ENCODE results near the gene RNF133.

Gene RNF133, protein sequence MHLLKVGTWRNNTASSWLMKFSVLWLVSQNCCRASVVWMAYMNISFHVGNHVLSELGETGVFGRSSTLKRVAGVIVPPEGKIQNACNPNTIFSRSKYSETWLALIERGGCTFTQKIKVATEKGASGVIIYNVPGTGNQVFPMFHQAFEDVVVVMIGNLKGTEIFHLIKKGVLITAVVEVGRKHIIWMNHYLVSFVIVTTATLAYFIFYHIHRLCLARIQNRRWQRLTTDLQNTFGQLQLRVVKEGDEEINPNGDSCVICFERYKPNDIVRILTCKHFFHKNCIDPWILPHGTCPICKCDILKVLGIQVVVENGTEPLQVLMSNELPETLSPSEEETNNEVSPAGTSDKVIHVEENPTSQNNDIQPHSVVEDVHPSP

DNA sequence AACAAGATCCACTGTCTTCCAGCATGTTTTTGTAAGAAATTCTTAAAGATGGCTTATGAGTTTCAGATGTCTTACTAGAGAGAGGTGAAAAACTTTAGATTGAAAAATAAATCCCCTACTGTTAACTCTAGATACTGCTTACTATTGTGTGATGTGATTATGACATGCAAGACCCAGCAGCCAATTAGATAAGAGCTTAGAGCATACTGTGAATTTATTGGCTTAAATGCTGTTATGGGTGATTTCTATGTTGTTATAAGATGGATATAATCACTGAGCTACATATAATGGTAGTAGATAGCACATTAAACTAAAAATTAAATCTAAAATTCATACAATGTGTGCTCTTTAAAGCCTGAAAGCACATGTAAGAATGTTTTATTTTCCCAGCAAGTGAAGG, at the start of gene RNF133:
RNF133 (minus strand) TSS at position 101 of the 400 bp plus-strand sequence. CDS start 199 bp downstream, outside the sequence.
- DNase-seq (ENCODE audit: low read depth), result no peak

- DNase-seq (ENCODE audit: low read depth), result no peak
These were observed 49.3 kb upstream of the RNF133 start for GRCh38 chr7:122748195-122748594.

GRCh38 chr7:122746948-122747347, 48.0 kb upstream of the RNF133 start:
- DNase-seq (ENCODE audit: low read depth), result no peak

DNA sequence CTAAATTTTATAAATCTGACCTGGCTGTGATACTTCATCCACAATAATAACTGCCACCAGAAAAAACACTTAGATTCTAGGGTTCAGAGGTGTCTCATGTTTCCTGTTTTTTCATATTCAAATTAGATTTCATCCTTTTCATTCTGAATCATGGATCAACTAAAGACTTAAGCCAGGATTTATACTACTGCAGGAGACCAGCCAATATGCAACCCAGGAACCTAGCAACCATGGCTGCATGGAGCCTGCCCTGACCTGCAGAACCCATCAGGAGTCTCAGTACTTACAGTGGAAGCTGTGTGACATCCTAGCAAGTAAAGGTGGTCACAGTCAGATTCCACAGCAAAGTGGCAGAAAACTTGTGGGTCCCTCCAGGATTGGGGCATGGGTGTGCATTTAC, 44.3 kb upstream of the RNF133 start:
- no peak for DNase-seq (ENCODE audit: low read depth)

GRCh38 chr7:122738947-122739346, 40.0 kb upstream of the RNF133 start:
- DNase-seq (ENCODE audit: low read depth), result no peak

GRCh38 chr7:122736183-122736582, 37.3 kb upstream of the RNF133 start:
- no peak for DNase-seq (ENCODE audit: low read depth)

DNA sequence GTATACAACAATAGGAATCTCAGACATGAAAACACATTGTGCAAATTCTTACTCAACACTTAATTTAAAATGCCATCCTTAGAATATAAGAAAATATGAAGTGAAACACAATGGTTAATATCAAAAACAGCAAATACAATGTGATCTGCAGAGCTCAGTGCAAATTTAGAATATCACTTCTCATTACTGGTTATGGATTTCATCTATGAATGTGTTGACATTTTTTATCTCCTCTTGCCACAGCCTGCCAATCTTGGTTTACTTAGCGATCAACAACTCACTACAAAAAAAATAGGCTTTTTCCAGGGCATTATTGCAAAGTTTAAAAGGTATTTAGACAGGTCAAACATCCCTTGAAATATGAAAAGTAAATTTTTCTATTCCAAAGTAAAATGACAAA, 28.8 kb upstream of the RNF133 start:
- DNase-seq (ENCODE audit: low read depth), result no peak

GRCh38 chr7:122727354-122727753, 28.4 kb upstream of the RNF133 start:
- DNase-seq (ENCODE audit: low read depth), result no peak

GRCh38 chr7:122726881-122727280, 28.0 kb upstream of the RNF133 start:
- DNase-seq (ENCODE audit: low read depth), result no peak

GRCh38 chr7:122724366-122724765, 25.4 kb upstream of the RNF133 start:
- DNase-seq (ENCODE audit: low read depth), result no peak

GRCh38 chr7:122719010-122719578, 20.2 kb upstream of the RNF133 start:
- DNase-seq (ENCODE audit: low read depth), result no peak

DNA sequence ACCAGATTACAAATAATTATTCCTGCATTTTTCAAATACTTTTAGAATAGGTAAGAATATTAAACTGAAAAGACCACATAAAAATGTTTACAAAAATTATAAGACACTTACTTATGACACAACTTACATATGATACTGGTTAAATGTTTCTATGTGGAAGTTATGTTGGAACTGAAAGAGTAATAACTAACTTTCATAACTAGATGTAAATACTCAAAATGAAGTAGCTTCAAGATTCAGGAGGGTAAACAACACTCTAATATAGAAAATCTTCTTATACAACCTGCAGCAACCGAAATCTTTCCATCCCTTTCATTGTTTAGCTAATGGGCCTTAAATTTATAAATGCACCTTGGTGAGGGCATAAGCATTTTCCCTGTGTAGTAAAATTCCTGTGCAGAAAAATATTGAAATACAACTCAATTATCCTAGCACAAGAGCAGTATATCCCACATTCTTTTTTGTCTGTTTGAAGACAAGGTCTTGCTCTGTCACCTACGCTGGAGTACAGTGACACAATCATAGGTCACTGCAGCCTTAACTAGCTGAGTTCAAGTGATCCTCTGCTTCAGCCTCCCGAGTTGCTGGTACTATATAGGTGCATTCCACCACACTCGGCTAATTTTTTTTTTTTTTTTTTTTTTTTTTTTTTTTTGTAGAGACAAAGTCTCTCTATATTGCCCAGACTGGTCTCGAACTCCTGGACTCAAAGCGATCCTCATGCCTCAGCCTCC, 18.6 kb upstream of the RNF133 start:
- no peak for DNase-seq (ENCODE audit: low read depth)

DNA sequence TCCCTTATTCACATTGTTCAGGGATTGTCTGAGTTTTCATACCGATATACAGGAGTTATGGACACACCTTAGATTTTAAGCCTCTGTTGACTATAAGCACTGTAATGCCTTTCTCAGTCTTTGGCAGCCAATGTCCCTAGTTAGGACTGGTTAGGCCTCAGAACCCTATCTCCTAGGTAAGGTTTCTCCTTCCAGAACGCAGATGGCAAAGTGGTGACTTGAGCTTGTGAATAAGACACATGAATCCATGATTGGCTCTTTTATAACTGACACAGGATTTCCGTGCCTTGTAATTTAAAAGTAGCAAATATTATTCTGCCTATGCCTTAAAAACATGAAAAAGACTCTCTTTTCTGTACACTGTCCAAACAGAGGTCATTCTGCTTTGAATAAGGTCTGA, 16.3 kb upstream of the RNF133 start:
- DNase-seq (ENCODE audit: low read depth), result no peak

DNA sequence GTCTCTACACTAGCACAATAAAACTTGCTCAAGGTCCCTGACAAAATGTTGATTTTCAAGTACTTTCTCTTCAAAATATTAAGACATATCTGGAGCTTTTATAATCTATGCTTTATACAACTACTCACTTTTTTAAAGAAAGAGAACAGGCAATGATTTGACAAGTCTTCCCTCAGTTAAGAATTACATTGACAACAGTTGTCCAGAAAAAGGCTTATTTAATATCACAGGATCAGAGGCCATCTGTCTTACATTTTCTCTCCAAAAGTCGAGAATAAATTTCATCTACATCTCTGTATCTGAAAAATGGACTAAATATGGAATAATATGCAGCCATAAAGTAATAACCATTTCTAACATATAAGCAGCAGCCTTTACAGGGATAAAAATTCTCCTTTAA, 12.0 kb upstream of the RNF133 start:
- DNase-seq (ENCODE audit: low read depth), result no peak

DNA sequence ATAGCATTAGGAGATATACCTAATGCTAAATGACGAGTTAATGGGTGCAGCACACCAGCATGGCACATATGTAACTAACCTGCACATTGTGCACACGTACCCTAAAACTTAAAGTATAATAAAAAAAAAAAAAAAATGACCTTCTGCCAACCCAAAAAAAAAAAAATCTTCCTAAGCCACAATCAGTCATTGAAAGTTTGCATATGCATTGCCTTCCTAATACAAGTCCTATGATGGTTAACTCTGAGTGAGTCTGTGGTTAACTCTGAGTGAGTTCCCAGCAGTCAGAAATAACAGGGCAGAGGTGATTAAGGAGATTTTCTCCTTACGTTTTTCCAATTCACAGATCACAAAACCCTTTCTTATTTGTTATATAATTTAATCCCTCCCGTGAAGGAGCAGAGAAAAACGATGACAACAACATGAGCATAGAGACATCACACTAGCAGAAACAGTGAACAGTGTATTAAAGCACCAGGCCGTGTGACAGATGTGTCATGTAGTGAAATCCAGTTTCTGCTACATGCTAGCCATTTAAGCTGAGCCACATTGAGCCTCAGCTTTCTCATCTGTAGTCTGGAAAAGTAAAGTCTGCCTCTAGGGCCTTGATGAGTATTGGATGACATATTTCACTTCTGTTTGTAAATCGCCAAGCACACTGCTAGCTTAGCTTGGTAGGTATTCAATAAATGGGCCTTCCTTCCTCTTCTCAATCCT, 11.2 kb upstream of the RNF133 start:
- DNase-seq (ENCODE audit: low read depth), result no peak

- no peak for DNase-seq (ENCODE audit: low read depth)
These were observed 7.9 kb upstream of the RNF133 start for GRCh38 chr7:122706836-122707235.

- no peak for DNase-seq (ENCODE audit: low read depth)
These were observed 4.1 kb upstream of the RNF133 start, which contains the start of gene RNF148 for GRCh38 chr7:122702872-122703510. Gene RNF148 (minus strand): TSS chr7:122702922. CDS start chr7:122702750, 172 bp downstream.

DNA sequence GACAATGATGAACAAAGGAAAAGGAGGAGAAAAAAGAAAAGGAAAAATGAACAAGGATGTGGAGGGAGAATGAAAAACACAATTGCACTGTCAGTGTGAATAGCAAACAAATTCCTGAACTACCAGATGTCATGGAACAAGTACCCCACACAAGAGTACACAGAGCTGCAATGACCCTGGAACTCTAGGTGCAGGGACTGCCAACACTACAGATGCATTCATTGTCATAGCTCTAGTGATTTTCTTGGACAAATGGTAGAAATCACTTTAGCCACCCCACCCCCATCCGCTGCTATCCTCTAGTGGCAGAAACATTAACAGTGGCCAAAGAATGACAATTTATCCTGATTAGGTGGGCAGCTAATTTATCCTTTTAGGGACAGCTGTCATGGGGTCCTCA, 3.1 kb downstream of the RNF133 start:
- no peak for DNase-seq (ENCODE audit: low read depth)

DNA sequence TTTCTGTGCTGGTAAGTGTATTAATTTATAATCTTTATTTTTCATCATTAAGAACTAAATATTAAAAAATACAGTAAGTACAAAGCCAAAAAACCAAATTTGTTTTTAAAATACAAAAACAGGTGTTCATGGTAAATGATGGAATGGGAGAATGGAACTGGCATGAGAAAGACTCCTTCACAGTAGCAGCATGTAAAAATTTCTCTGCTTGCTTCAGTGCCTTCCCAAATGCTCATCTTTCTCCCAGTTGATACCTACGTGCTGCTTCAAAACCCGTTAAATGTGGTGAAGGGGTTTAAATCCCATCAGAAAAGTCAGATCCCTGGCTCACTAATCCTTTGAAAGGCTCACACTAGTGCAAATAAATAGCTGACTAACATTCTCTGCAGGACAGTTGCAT, 4.2 kb downstream of the RNF133 start:
- DNase-seq (ENCODE audit: low read depth), result no peak

GRCh38 chr7:122692769-122693309, 6.1 kb downstream of the RNF133 start:
- DNase-seq (ENCODE audit: low read depth), result no peak

DNA sequence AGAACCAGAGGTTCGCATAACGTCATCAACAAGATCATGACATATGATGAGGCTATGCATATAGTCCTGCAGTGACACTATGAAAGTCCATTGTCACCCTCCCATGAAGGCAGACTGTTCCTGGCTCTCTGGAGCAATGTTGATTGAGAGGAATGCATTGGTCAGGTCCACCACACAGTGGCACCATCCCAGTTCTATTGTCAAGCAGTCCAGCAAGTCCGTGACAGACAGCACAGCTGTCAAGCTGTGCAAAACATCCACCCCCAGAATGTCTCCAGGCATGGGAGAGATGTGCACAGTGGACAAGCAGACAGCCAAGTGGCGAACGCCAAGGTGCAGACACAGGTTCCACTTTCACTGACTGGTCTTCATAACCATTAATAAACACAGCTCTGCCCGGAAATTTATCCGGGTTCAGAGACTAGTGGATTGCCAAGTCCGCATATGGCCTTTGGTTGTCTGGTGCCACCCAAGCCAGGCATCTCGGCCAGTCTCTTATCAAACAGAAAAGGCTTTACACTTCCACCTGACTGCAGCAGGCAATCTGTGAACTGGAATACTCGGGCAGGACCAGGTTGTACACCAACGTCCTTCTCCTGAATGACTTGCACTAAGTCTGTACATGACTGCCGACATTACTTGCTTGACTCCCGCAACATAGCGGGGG, 7.2 kb downstream of the RNF133 start:
- no peak for DNase-seq (ENCODE audit: low read depth)
